Chondrocyte (in vitro differentiated cells): ENCODE measurements around the gene ACP2. TPM values are rescaled to one million over a fixed set of nuclear protein-coding genes. Genes with fewer than 3 reads are reported as not detected.

Experiments used
- DNase-seq: peaks from one replicate; pipeline ENCODE4 v3.0.0; 2021; ENCODE audit warnings: mixed read lengths, low spot score
- H3K27ac Mint-ChIP-seq: one replicate; pipeline ENCODE4 v1.8.0; 2021; ENCODE audit warnings: mild to moderate bottlenecking, moderate library complexity, mixed read lengths; ENCODE audit not compliant: unreplicated experiment
- H3K27me3 Mint-ChIP-seq: 2 replicates; pipeline ENCODE4 v1.8.0; 2021; ENCODE audit warnings: low read depth, mixed read lengths
- H3K36me3 Mint-ChIP-seq: 2 replicates; pipeline ENCODE4 v1.8.0; 2021; ENCODE audit warnings: low read depth, mixed read lengths
- H3K4me1 Mint-ChIP-seq: 2 replicates; pipeline ENCODE4 v1.8.0; 2021; ENCODE audit warnings: low read depth, mild to moderate bottlenecking, mixed read lengths
- H3K4me3 Mint-ChIP-seq: one replicate; pipeline ENCODE4 v1.8.0; 2021; ENCODE audit warnings: mild to moderate bottlenecking, moderate library complexity, mixed read lengths; ENCODE audit not compliant: unreplicated experiment
- H3K9me3 Mint-ChIP-seq: 2 replicates; pipeline ENCODE4 v1.8.0; 2021; ENCODE audit warnings: low read depth, mixed read lengths
- CTCF ChIP-seq: fragments of 200-600 bp; sonication (generic); IDR thresholded peaks from 2 replicates; pipeline ENCODE4 v1.5.0; 2021; ENCODE audit warnings: antibody characterized with exemption, mild to moderate bottlenecking, moderate library complexity
- total RNA-seq: library from RNA; stranded (reverse); gene quantifications from 3 replicates; pipeline ENCODE4 v1.2.1, GENCODE V29; 2021

Gene ACP2
- total RNA-seq, 1 donor from 2014 or later = 35.3 TPM

DNA sequence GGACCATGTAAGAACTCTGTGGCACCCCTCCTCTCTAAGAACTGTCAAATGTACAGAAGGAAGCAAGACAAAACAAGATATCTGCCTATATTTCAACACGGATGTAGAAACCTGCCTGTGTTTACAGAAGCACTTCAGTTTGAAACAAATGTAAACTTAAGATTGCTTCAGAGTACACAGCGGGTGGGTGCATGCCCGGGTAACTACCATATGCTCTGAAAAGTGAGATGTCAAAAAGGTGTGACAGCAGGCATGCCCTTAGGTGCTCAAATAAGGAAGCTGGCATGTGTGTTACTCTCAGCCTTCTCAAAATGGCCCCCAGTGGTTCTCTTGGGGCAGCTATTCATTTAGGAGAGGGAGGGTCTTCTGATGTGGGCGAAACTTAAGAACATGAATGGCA is 5.2 kb downstream of the ACP2 start:
- Mint-ChIP-seq H3K27ac (peak overlapping the region; percentile 67), H3K4me3 (no peak overlapping the region), H3K36me3 (peaks cover 31% of the 10 kb centered on the region), H3K27me3 (no peaks in the 10 kb centered on the region), H3K4me1 (peaks cover 13% of the 10 kb centered on the region), H3K9me3 (no peaks in the 10 kb centered on the region)
- DNase-seq = no peak
- TF ChIP-seq CTCF = no peak

DNA sequence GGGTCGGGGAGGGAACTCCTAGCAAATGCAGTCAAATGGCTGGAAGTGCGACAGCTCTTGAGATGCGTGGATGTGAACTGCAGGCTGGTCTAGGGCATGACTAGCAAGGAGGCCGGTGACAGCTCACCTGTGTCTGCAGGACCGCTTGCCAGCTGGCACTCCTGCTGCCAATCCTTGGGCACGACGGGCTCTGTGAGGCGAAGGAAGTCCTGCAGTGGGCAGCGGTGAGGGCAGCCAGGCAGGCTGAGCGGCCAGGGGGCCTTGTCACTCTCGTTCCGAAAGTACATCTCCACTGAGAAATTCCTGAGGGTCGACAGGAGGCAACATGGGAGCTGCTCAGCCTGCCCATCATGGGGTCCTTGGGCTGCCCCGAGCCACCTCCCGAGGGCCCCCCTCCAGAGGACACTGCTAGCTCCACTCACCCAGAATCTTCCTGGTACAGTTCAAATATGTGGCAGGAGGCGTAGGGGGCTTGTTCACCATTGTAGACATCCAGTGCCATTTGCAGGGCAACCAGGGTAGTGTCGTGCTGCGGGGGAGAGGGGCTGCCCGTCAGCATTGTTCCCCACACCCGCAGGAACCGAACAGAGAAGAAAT is 5.9 kb downstream of the ACP2 start:
- Mint-ChIP-seq H3K4me3 (no peak overlapping the region), H3K9me3 (no peaks in the 10 kb centered on the region), H3K4me1 (peaks cover 6% of the 10 kb centered on the region), H3K27me3 (no peaks in the 10 kb centered on the region), H3K27ac (no peak overlapping the region), H3K36me3 (peaks cover 35% of the 10 kb centered on the region)
- no peak for DNase-seq
- no peak for TF ChIP-seq CTCF

- Mint-ChIP-seq H3K9me3 (no peaks in the 10 kb centered on the region), H3K4me3 (no peak overlapping the region), H3K27me3 (no peaks in the 10 kb centered on the region), H3K36me3 (peaks cover 37% of the 10 kb centered on the region), H3K4me1 (peaks cover 3% of the 10 kb centered on the region), H3K27ac (peak overlapping the region; percentile 46)
- no peak for TF ChIP-seq CTCF
- DNase-seq = no peak
These were observed 6.7 kb downstream of the ACP2 start for GRCh38 chr11:47241841-47242301.

DNA sequence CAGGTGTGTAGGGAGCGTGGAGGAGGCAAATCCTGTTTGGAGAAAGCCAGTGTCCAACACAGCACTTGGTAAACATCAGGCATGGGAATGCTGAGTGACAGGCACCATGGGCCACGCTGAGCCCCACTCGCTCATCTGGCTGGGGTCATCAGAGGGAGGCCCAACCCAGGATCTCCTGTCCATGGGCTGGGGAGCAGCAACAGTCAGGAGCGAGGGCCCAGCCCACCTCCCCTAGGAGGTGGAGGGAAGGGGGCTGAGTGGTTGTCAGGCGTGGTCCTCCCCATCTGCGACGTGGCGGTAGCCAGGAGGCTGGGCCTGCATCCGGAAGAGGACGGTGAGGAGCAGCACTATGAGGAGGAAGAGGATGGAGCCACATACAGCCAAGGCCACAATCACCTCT is 8.8 kb downstream of the ACP2 start:
- no peak for TF ChIP-seq CTCF
- Mint-ChIP-seq H3K4me1 (peaks cover 3% of the 10 kb centered on the region), H3K27me3 (no peaks in the 10 kb centered on the region), H3K27ac (no peak overlapping the region), H3K36me3 (peaks cover 40% of the 10 kb centered on the region), H3K4me3 (no peak overlapping the region), H3K9me3 (no peaks in the 10 kb centered on the region)
- DNase-seq = no peak

DNA sequence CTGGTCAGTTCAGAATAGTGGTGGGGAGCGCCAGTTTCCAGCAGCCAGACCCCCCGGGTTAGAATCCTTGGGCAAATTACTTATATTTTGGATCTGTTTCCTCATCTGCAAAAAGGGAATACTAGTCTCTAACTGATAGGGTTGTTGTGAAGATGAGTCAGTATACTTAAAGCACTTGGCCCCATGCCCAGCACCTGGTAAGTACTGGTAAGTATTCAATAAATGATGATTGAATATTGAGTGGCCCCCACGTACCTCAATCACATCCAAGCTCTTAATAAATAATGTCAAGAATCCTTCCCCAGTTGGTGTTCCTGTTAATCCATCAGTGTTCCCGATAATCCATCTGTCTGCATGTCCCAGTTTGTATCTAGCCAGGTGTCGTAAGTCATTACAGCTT is 12.1 kb downstream of the ACP2 start:
- no peak for DNase-seq
- no peak for TF ChIP-seq CTCF
- H3K27me3 Mint-ChIP-seq = no peaks in the 10 kb centered on the region
- H3K4me1 Mint-ChIP-seq = peaks cover 17% of the 10 kb centered on the region
- H3K36me3 Mint-ChIP-seq = peaks cover 23% of the 10 kb centered on the region
- no peaks in the 10 kb centered on the region for H3K9me3 Mint-ChIP-seq
- H3K4me3 Mint-ChIP-seq = no peak overlapping the region
- peak overlapping the region; percentile 34 for H3K27ac Mint-ChIP-seq
